GM15510 (cell line): ENCODE data around the gene RPL27.

Experiments
- POLR2A ChIP-seq: IDR thresholded peaks from 3 replicates; pipeline ENCODE4 v1.6.1; 2011; ENCODE audit warnings: borderline replicate concordance; ENCODE audit not compliant: insufficient read length; ENCODE audit errors: extremely low read depth

The RPL27 gene

GRCh38 chr17:42997984-42998938 lies at the start of gene RPL27:
Gene RPL27, plus strand, starts transcription at chr17:42998419. Its CDS starts 332 bp downstream, at chr17:42998751.
- TF ChIP-seq POLR2A, result peak; percentile 86

- TF ChIP-seq POLR2A, result no peak
These were observed 48.0 kb upstream of the RPL27 start for GRCh38 chr17:42950044-42950783.

DNA sequence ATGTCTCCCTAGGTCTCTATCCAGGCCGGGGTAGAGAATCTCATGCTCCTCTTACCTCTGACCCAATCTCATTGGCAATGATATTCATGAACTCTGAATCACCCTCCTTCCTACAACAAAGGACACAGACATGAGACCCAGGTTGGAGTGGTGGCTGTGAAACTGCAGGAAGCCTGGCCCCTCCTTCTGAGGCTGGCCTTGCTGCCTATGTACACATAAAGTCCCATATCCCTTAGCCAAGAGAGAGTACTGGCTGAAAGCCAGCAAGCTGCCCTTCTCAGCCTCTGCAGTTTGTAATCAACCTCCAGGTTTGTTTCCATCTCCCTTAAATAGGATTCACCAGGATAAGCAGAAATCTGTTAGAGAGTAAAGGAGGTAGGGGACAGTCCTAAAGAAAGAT lies 44.5 kb upstream of the RPL27 start:
- TF ChIP-seq POLR2A, result no peak

- TF ChIP-seq POLR2A, result peak; percentile 96
These were observed 33.9 kb upstream of the RPL27 start, which contains the start of gene AARSD1 for GRCh38 chr17:42964161-42964932. Gene AARSD1, minus strand, starts transcription at chr17:42964454. Its CDS starts 14 bp downstream, at chr17:42964440.

GRCh38 chr17:42967925-42968324 lies 30.3 kb upstream of the RPL27 start:
- TF ChIP-seq POLR2A, result no peak

DNA sequence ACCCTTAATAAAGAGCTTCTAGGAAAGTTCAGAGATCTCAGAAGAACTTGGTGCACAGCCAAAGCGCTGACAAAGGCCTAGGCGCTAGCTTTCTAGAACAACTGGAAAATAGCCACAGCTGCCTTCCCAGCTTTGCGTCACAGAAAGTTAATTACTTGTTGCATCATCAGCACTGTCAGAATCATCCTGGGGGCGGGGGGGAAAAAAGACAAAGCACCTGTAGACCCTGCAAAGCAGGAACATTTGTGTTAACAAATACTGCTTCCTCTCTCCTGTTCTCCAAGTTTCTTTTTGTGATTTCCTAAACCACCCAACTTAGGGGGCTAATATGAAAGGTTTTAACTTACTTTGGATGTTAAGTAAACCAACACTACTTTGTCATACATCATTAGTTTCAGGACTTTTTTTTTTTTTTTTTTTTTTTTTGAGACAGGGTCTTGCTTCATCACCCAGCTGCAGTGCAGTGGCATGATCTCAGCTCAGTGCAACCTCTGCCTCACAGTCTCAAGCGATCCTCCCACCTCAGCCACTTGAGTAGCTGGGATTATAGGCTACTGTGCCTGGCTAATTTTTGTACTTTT lies 29.1 kb upstream of the RPL27 start:
- no peak for TF ChIP-seq POLR2A

- TF ChIP-seq POLR2A, result no peak
These were observed 26.6 kb upstream of the RPL27 start for GRCh38 chr17:42971589-42971988.

DNA sequence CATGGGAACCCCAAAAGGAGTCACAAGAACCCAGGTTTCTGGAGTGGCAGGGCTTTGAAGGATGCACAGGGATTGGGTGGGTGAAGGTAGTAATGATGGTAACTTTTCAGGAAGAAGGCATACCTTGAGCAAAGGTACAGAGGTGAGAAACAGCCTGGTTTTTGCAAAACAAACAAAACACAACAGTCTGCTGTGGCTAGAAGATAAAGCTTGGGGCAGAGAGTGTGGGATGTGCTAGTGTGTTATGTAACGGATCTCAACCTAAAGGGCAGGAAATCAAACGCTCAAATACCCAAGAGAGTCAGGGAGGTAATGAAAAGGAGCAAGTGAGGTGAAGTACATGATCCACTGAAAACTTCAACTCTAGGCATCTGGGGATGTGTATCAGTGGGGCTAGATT lies 23.0 kb upstream of the RPL27 start:
- TF ChIP-seq POLR2A, result no peak

DNA sequence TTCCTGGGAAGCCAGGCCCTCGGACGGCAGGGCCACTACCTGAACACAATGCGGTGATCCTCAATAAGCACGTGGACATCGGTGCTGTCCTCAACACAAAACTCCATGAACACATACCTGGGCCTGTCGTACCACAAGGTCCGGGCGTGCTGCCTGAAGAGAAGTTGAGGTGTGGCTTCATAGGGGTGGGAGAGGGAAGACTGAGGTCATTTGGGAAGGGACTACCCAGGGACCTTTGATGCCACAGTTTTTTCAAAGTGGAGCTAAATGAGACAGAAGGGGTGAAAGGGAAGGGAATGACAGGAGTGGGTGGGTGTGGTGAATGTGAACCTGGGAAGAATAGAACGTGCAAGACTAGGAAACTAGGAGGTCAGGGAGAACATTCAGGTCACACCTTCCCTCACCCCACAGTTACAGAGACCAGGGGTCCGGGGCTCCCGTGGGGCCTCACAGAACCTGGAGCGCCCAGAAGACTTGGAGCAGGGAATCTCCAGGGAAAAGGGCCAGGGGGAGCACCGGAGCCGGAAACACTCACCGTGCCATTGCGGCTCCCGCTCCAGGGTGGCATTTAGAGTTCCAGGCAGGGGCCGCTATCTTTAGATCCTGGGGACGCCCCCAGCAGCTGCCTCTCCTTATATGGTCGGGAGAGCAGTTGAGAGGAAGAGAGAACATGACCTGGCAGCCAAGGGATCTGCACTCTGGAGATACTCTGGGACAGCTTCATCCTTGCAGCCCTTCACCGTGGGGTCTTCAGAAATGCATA lies 18.5 kb upstream of the RPL27 start, which contains the start of gene PTGES3L:
TSS of gene PTGES3L (minus strand) at position 570 of the 763 bp plus-strand sequence. CDS start at position 543, 27 bp downstream.
- no peak for TF ChIP-seq POLR2A

DNA sequence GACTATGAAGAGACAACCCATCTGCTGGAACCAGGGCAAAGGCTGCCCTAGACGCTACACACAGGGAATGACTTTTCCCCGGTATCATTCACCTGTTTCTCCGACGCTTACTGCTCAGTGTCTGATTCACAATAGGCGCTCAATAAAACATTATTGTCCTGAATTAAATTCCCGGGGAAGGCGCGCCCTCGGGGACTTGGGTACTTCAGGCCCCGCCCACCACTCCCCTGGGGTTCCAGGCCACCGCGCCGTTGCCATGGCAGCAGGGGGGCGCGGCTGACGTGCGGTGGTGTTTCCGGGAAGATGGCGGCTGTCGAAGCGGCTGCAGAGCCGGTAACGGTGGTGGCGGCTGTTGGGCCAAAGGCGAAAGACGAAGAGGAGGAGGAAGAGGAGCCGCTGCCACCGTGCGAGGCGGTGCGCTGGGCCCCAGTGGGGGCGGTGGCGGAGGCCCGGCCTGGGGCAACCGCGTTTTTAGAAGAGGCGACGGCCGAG lies 17.9 kb upstream of the RPL27 start, which contains the start of gene RUNDC1:
TSS of gene RUNDC1 (plus strand) at position 292 of the 492 bp plus-strand sequence. CDS start at position 304, 12 bp downstream.
- peak; percentile 58 for TF ChIP-seq POLR2A

DNA sequence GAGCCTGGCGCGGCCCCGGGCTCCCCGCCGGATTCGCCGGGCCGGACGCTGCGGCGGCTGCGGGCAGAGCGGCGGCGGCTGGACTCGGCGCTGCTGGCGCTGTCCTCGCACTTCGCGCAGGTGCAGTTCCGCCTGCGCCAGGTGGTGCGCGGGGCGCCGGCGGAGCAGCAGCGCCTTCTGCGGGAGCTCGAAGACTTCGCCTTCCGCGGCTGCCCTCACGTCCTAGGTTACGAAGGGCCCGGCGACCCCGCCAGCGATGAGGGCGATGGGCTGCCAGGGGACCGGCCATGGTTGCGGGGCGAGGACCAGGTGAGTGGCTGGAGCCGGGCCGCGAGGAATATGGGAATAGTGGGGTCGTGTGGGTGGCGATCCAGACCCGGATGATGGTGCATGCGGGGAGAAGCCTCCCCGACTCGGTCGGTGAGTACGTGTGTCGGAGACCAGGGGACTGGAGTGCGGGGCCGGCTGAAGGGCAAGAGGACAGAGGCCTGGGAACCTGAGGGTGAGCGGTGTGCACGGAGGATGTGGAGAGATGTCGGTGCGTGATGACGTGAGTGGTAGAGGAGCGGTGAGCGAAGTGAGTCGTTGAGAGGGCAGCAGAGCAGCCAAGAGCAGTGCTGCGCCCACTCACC lies 17.3 kb upstream of the RPL27 start:
- peak; percentile 44 for TF ChIP-seq POLR2A

DNA sequence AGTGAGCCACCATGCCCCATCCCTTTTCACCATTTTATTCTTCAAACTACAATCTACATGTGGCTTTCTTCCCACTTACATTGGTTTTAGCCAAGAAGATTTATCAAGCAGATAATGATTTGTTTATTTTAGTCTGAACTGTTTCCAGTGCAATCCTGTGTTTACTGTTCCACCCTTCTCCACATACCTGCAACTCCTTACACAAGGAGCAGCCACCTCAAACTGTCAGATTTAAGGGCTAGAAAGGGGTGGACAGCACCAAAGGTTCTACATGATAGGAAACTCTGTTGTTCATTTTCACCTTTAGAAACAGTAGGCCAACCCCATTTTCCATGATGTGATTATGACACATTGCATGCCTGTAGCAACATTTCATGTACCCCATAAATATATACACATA lies 16.0 kb upstream of the RPL27 start:
- no peak for TF ChIP-seq POLR2A

- no peak for TF ChIP-seq POLR2A
These were observed 13.0 kb upstream of the RPL27 start for GRCh38 chr17:42985225-42985624.
